H54 (cell line): ENCODE measurements around the gene SCART1.

Source experiments
- DNase-seq: peaks from one replicate; pipeline ENCODE4 v3.0.0; 2011; ENCODE audit warnings: low spot score, mixed read lengths; ENCODE audit not compliant: insufficient read length
- FAIRE-seq: peaks from 3 replicates; lab custom pipeline; 2011; peaks lifted over from hg19 to GRCh38; lab: Jason Lieb, UNC
- POLR2A ChIP-seq: IDR thresholded peaks from 2 replicates; pipeline ENCODE4 v1.6.1; 2011; ENCODE audit warnings: low read depth, mild to moderate bottlenecking, low read length

SCART1 gene

DNA sequence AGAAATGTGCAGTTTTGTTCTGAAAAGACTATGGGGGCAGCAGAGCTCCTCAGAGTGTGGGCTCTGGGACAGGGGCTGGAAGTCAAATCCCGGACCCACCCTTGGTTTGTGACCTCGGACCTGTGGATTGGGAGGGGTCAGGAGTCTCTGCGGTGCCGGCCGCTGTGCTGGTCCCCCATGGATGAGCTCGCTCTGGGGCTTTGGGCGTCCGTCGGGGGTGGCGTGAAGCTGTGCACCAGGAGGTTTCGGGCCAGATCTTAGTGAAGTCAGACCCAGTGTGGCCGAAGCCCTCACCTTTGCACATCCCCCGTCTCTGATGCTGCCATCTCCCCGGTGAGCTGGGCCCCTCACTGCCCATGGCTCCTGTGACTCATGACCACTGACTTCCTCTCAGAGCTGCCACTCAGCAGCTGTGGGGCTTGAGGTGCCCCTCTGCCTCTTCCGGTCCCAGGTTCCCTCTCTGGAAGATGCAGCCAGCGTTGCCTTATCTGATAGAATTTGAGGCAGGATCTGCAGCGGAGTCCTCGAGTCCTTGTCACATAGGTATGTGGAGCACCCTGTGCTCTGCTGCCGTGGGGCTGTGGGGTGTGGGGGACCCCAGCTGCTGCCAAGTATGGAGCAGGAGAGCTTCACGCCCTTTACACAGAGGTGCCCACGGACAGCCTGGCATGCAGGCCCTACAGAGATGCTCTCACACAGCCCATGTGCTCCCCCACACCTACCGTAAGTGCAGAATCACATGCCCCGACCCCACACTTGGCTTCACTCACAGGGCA, 11.4 kb upstream of the SCART1 start:
- FAIRE-seq (no peak), DNase-seq (no peak)
- TF ChIP-seq POLR2A, result no peak

GRCh38 chr10:133442967-133443924, 10.5 kb upstream of the SCART1 start:
- FAIRE-seq, result no peak
- TF ChIP-seq POLR2A, result no peak

DNA sequence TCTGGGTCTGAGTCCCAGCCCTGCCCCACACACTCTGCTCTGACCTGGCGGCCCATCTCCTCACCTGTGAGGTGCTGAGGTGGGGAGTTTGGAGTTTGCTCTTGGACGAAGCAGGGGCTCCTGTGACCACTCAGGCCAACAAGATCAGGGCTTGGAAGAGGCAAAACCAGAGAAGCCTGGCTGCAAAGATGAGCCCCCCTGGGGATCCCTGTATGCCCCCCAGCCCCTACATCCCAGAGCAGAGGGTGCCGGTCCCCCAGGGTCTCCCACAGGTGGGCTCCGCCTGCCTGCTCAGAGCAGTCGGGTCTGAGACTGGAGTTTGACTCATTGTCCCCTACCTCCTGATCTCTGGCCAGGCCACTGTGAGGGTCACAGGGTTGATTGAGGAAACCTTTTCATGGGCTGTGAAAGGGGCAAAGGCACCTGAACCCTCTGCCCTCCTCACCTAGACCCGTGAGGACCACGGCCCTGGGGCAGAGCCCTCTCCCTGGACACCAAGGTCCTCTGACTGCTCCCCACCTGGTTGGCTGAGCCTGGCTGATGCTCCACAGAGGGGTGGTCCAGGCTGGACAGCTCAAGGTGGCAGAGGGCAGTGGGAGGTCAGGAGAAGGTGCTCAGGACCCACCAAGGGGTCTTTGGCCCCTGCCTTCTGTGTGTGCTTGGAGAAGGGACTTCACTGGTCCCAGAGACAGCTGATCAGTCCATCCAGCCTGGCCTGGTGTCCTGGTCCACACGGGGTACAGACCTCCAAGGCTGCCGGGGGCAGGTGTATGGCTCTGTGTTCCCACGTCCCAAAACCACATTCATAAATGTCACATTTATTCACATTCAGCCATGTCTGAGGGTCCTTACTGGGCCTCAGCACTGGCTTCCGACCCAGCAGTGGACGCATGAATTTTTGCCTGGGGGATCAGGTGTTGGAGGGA, 9.1 kb upstream of the SCART1 start:
- no peak for TF ChIP-seq POLR2A
- DNase-seq (no peak), FAIRE-seq (no peak)

More at GRCh38 chr10:133442967-133443924, 10.5 kb upstream of the SCART1 start:
- no peak for DNase-seq

DNA sequence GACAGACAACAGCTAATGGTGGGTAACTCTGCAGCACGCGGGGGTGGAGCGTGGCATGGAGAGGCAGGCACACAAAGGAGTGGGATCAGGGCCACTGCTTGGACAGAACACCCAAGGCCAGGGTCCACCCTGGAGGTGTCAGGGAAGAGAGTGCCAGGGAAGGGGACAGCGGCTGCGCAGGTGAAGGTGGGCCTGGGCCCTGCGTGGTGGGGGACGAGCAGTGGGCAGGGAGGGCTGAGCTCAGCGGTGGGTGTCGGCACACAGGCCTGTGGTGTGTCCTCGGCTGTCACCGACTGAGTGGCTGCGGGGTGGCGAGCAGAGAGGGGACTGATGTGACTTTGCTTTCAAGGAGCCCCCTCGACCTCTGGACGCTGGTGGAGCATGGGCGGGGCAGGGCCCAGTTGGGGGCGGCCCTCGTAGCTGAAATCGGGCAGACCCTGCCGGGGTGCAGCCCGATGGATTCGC, 8.4 kb upstream of the SCART1 start:
- TF ChIP-seq POLR2A, result no peak
- no peak for DNase-seq
- FAIRE-seq, result no peak

- no peak for DNase-seq
- TF ChIP-seq POLR2A, result no peak
- FAIRE-seq, result no peak
Observed at GRCh38 chr10:133445751-133446708, 7.7 kb upstream of the SCART1 start.

DNA sequence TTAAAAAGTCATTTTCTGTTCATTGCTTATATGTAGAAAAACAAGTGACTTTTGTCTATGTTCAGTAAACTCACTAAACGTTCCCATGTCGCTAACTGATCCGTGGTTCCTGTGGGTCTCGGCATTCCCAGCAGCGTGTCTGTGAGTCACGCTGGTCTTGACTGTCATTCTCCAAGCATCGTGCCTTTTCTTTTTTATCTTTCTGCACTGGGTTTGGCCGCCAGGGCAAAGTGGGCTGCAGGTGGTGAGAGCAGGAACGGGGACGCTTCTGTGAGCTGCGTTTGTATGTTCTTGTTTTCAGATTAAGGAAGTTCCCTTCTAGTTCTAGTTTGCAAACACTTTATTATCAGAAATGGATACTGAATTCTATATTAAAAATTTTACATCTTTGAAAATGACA, 6.8 kb upstream of the SCART1 start:
- FAIRE-seq, result no peak
- no peak for DNase-seq
- TF ChIP-seq POLR2A, result no peak

- no peak for TF ChIP-seq POLR2A
- DNase-seq (no peak), FAIRE-seq (no peak)
Observed at GRCh38 chr10:133448120-133448519, 5.6 kb upstream of the SCART1 start.

DNA sequence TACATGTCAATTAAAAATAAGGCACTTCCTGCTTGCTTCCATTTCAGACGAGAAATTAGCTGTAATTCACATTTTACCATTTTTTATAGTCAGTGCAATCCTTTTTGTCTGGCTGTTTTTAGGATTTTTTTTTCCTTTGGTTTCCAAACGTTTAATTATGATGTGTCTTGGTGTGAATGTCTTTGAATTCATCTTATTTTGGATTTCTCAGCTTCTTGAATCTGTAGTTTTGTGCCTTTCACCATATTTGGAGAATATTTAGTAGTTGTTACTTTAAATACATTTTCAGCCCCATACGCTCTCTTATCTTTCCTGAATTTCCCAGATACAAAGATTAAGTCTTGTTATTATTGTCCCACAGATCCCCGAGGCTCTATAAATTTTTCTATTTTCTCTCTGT, 2.4 kb upstream of the SCART1 start:
- DNase-seq, result no peak
- FAIRE-seq, result no peak
- no peak for TF ChIP-seq POLR2A

GRCh38 chr10:133452453-133452852, 1.3 kb upstream of the SCART1 start:
- no peak for TF ChIP-seq POLR2A
- DNase-seq (no peak), FAIRE-seq (no peak)

DNA sequence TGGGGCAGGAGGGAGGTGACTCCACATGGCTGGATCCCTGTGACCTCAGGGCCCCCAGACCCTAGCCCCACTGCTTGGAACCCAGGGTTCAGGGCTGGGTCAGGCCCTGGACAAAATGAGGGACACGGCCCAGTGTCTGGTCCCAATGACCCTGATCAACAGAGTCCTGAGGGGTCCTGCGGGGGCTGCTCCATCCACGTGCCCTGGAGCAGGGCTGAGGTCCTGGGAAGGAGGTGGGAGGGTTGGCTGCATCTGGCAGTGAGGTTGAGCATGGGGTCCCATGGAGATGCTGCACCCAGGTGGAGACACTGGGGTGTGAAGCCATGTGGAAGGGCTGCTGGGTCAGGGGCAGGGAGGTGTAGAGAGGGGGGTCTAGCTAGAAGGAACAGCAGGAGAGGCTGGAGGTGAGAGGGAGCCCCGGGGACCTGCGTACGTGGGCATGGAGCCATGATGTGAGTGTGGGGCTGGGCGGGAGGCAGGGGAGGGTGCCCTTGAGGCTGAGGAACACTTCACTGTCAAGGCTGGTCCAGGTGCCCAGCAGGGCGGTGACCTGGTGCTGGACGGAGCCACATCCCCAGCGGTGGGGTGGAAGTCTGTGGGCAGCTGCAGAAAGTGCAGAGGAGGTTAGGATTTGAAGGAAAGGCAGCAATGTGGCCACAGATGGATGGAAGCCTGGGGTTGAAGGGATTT, 604 bp downstream of the SCART1 start:
- DNase-seq (no peak), FAIRE-seq (no peak)
- no peak for TF ChIP-seq POLR2A

DNA sequence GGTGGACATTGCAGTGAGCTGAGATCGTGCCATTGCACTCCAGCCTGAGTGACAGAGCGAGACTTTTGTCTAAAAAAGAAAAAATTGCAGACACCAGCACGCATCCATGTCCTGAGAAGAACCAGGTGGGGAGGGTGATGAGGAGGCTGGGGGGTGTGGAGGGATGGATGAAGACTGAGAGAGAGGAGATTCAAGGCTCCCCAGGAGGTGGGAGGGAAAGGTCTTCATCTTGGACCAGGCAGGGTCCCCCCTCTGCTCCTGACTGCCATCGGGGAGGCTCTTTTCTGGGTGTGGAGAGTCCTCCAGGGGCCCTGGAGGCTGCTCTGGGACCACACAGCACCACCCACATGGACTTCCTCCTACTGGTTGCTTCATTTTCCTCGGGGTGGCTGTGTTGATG, 1.5 kb downstream of the SCART1 start:
- DNase-seq, result no peak
- no peak for FAIRE-seq

DNA sequence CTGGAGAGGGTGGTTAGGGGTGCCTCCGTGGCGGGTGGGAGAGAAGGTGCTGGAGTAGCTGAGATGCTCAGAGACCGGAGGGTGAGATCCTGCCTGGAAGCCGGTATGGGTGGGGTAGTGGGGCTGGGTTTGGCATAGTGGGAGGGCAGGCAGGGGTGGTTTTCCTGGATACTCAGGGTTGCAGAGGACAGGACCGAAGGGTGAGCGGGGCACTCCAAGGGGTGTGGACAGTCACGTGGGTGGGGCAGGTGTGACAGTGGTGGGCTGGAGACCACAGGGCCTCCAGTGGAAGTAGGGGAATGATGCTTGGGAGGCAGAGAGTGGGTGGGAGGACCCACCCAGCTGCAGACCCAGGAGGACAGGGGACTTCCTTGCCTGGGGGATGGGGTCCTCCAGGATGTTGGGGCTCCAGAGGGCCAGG, 1.9 kb downstream of the SCART1 start:
- FAIRE-seq (no peak), DNase-seq (no peak)
- TF ChIP-seq POLR2A, result no peak

More for the DNA sequence above, 1.5 kb downstream of the SCART1 start:
- no peak for TF ChIP-seq POLR2A
